Measurements from ENCODE around the gene KREMEN1.

The KREMEN1 gene

GRCh38 chr22:29148036-29148435, 75.2 kb downstream of the KREMEN1 start:
- no peak overlapping the region for H3K4me3 ChIP-seq (ENCODE audit: low read depth, low read length)

GRCh38 chr22:29148826-29149225, 76.0 kb downstream of the KREMEN1 start:
- H3K4me3 ChIP-seq (ENCODE audit: low read depth, low read length) = no peak overlapping the region

GRCh38 chr22:29149841-29150555, 77.2 kb downstream of the KREMEN1 start:
- H3K4me3 ChIP-seq (ENCODE audit: low read depth, low read length) = no peak overlapping the region

- no peak overlapping the region for H3K4me3 ChIP-seq (ENCODE audit: low read depth, low read length)
These were observed 77.9 kb downstream of the KREMEN1 start for GRCh38 chr22:29150701-29151100.

- H3K4me3 ChIP-seq (ENCODE audit: low read depth, low read length) = no peak overlapping the region
These were observed 78.5 kb downstream of the KREMEN1 start for GRCh38 chr22:29151316-29151715.

- H3K4me3 ChIP-seq (ENCODE audit: low read depth, low read length) = no peak overlapping the region
These were observed 79.5 kb downstream of the KREMEN1 start for GRCh38 chr22:29152045-29152953.

GRCh38 chr22:29152954-29153719, 80.3 kb downstream of the KREMEN1 start:
- no peak overlapping the region for H3K4me3 ChIP-seq (ENCODE audit: low read depth, low read length)

GRCh38 chr22:29154364-29155048, 81.7 kb downstream of the KREMEN1 start:
- H3K4me3 ChIP-seq (ENCODE audit: low read depth, low read length) = no peak overlapping the region

GRCh38 chr22:29155966-29156365, 83.1 kb downstream of the KREMEN1 start:
- H3K4me3 ChIP-seq (ENCODE audit: low read depth, low read length) = no peak overlapping the region

- no peak overlapping the region for H3K4me3 ChIP-seq (ENCODE audit: low read depth, low read length)
These were observed 83.7 kb downstream of the KREMEN1 start for GRCh38 chr22:29156507-29156906.

- no peak overlapping the region for H3K4me3 ChIP-seq (ENCODE audit: low read depth, low read length)
These were observed 85.1 kb downstream of the KREMEN1 start for GRCh38 chr22:29157759-29158535.

GRCh38 chr22:29158546-29158945, 85.7 kb downstream of the KREMEN1 start:
- H3K4me3 ChIP-seq (ENCODE audit: low read depth, low read length) = no peak overlapping the region

- H3K4me3 ChIP-seq (ENCODE audit: low read depth, low read length) = no peak overlapping the region
These were observed 91.0 kb downstream of the KREMEN1 start for GRCh38 chr22:29163808-29164207.

GRCh38 chr22:29165321-29166060, 92.7 kb downstream of the KREMEN1 start:
- no peak overlapping the region for H3K4me3 ChIP-seq (ENCODE audit: low read depth, low read length)

GRCh38 chr22:29166180-29166579, 93.3 kb downstream of the KREMEN1 start:
- no peak overlapping the region for H3K4me3 ChIP-seq (ENCODE audit: low read depth, low read length)

- no peak overlapping the region for H3K4me3 ChIP-seq (ENCODE audit: low read depth, low read length)
These were observed 94.4 kb downstream of the KREMEN1 start for GRCh38 chr22:29167032-29167911.

GRCh38 chr22:29171721-29172120, 98.9 kb downstream of the KREMEN1 start:
- H3K4me3 ChIP-seq (ENCODE audit: low read depth, low read length) = no peak overlapping the region

GRCh38 chr22:29172216-29172615, 99.4 kb downstream of the KREMEN1 start:
- H3K4me3 ChIP-seq (ENCODE audit: low read depth, low read length) = no peak overlapping the region

Measured in iPS-11a (cell line).